AG04449 (cell line): Measurements from ENCODE around the gene LSM11.

Source experiments
- CTCF ChIA-PET: fragments of 350-600 bp; formaldehyde crosslinking; extraction: SDS; loops from one replicate; lab custom pipeline; 2021; ENCODE audit warnings: antibody characterized with exemption; lab: Yijun Ruan, JAX
- POLR2A ChIA-PET: fragments of 400-600, 350-600 bp; formaldehyde crosslinking; extraction: SDS; loops from one replicate; lab custom pipeline; 2020; ENCODE audit warnings: antibody characterized with exemption, inconsistent platforms; lab: Yijun Ruan, JAX
- DNase-seq: peaks from one replicate; pipeline ENCODE4 v3.0.0-alpha.2; 2010; ENCODE audit warnings: low read depth, low spot score
- H3K4me3 ChIP-seq: 2 replicates; pipeline ENCODE4 v1.5.1; 2011; ENCODE audit warnings: low read depth, mild to moderate bottlenecking, control low read depth, low read length
- TF ChIP-seq, protein P1 (sequence below): IDR thresholded peaks from one replicate; pipeline ENCODE4 v1.5.1; 2011; ENCODE audit warnings: mild to moderate bottlenecking, moderate library complexity, low read length, control low read depth, inconsistent platforms; ENCODE audit not compliant: insufficient read depth; ENCODE audit errors: missing control alignments

The LSM11 gene

DNA sequence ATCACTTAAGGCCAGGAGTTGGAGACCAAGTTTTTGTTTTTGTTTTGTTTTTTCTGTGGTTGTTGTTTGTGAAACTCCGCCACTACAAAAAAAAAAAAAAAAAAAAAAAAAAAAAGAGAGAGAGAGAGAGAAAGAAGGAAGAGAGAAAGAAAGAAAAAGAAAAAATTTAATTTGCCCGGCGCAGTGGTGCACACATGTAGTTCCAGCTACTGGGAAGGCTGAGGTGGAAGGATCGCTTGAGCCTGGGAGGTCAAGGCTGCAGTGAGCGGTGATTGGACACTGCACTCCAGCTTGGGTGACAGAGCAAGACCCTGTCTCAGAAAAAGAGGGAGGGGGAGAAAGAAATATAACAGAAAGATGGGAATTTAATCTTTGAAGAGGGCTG, 11.4 kb upstream of the LSM11 start:
- H3K4me3 ChIP-seq: peak overlapping the region; percentile 94; the same call in 1 of the 2 replicates
- no peak for DNase-seq
- ChIA-PET CTCF (interaction anchor here (1.0 to 8.8 kb wide), 9 partner anchors 11 to 404 kb away, joined by 3 to 113 read pairs (median 4); partner anchors contain the start of gene LSM11), POLR2A (interaction anchor here (0.7 to 1.0 kb wide), 4 partner anchors 11 to 220 kb away, joined by 3 to 6 read pairs (median 4); partner anchors contain the start of gene LSM11)
- TF ChIP-seq, protein P1, sequence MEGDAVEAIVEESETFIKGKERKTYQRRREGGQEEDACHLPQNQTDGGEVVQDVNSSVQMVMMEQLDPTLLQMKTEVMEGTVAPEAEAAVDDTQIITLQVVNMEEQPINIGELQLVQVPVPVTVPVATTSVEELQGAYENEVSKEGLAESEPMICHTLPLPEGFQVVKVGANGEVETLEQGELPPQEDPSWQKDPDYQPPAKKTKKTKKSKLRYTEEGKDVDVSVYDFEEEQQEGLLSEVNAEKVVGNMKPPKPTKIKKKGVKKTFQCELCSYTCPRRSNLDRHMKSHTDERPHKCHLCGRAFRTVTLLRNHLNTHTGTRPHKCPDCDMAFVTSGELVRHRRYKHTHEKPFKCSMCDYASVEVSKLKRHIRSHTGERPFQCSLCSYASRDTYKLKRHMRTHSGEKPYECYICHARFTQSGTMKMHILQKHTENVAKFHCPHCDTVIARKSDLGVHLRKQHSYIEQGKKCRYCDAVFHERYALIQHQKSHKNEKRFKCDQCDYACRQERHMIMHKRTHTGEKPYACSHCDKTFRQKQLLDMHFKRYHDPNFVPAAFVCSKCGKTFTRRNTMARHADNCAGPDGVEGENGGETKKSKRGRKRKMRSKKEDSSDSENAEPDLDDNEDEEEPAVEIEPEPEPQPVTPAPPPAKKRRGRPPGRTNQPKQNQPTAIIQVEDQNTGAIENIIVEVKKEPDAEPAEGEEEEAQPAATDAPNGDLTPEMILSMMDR: no peak

DNA sequence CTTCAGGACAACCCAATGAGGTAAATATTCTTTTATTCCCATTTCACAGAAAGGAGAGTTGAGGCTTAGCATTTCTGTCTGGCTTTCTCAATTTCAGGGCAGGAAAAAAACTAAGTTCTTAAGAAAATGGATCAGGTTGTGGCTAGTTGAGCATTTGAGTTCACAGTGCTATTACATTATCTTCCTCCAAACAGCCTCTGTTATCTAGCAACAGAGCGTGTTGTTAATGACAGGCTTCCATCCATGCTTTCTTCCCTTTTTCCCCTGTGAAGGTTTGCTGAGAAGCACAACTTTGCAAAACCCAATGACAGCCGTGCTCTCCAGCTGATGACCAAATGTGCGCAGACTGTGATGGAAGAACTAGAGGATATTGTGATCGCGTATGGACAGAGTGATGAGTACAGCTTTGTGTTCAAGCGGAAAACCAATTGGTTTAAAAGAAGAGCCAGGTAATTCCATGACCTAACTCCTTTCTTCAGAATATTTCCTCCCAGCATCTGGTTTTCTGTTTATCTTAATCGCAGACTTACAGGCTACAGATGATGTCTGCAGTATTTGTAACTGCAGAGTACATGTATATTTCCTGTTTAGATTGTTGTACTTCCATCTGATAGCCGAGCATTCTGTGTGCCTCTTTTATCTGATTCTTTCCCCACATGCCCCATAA, 10.8 kb upstream of the LSM11 start:
- TF ChIP-seq, protein P1: no peak
- no peak for DNase-seq
- ChIA-PET CTCF (interaction anchor here (1.2 to 8.8 kb wide), 5 partner anchors 10 to 222 kb away, joined by 3 to 113 read pairs (median 7); partner anchors contain the start of gene LSM11), POLR2A (no interaction called here)
- no peak overlapping the region for H3K4me3 ChIP-seq

DNA sequence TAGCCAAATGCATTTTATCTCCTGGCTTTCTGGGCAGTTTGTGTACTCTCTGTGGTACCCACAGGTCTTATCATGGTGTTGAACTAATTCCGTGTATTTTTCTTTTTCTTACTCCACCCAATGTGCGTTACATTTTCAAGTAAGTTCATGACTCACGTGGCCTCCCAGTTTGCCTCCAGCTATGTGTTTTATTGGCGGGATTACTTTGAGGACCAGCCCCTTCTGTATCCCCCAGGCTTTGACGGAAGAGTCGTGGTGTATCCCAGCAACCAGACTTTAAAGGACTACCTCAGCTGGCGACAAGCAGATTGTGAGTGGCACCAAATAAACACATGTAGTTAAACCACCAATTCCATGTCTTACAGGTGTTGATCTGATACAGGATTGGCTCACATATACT, 9.1 kb upstream of the LSM11 start:
- no peak overlapping the region for H3K4me3 ChIP-seq
- TF ChIP-seq, protein P1: no peak
- CTCF ChIA-PET: interaction anchor here (1.1 to 8.8 kb wide), 2 partner anchors 8 to 66 kb away, joined by 4 to 113 read pairs; partner anchors contain the start of gene LSM11
- POLR2A ChIA-PET: no interaction called here
- DNase-seq: no peak

DNA sequence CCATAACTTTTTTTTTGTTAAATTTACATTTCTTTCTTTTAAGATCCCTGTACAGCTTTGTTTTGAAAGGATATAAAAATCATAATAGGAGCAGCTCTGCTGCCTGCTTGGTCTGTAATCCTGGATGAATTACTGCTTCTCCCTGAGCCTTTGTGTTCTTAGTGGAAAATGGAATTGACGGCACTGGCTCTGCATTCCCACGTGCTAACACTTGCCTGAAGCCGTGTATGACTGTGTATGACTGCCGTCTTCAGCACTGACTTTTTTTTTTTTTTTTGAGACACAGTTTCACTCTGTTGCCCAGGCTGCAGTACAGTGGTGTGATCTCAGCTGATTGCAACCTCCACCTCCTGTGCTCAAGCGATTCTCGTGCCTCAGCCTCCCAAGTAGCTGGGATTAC, 7.5 kb upstream of the LSM11 start:
- POLR2A ChIA-PET: no interaction called here
- TF ChIP-seq, protein P1: no peak
- CTCF ChIA-PET: no interaction called here
- no peak for DNase-seq
- no peak overlapping the region for H3K4me3 ChIP-seq

DNA sequence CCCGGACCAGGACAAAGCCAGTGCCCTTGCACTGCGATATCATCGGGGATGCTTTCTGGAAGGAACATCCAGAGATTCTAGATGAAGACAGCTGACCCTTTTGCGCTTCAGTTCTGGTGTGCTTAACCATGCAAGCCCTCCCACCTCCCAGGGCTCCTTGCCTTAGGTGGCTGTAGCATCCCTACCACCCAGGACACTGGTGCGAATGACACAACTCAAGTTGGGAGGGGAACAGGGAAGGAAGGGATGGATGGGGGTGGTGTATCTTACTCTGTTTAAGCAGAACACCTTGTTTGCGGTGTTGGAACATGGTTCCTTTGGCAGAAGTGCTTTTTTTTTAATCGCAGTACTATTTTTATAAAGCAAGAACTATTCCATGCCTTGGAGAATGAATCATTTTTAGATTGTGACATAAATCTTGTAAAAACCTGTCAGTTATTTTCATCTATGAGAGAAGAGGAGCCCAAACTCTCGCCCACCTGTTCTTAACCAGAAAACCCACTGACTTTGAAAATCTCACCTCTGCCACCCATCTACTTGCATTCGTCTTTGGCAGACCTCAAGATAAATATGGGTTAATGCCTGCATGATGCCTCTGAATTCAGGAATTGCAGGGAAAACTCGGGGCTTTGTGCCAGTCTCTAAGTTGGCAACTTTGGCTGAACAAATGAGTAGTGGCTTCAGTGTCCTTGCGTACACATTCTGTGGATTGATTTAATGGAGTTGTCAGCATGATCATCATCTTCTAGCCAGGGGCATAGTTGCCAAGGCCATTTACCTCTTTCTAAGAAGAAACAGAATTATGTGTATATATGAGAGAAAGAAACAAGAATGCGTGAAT, 3.9 kb upstream of the LSM11 start:
- CTCF ChIA-PET: interaction anchor here (0.7 to 2.5 kb wide), 5 partner anchors 9 to 411 kb away, joined by 3 to 12 read pairs (median 3); no protein-coding TSS in a partner anchor
- no peak for DNase-seq
- no peak overlapping the region for H3K4me3 ChIP-seq

More for the DNA sequence above, 3.9 kb upstream of the LSM11 start:
- TF ChIP-seq, protein P1: no peak
- POLR2A ChIA-PET: no interaction called here
